Measurements from ENCODE around the gene MAVS.

Gene MAVS

GRCh38 chr20:3916364-3916763 lies 69.7 kb downstream of the MAVS start:
- no peak for DNase-seq

DNA sequence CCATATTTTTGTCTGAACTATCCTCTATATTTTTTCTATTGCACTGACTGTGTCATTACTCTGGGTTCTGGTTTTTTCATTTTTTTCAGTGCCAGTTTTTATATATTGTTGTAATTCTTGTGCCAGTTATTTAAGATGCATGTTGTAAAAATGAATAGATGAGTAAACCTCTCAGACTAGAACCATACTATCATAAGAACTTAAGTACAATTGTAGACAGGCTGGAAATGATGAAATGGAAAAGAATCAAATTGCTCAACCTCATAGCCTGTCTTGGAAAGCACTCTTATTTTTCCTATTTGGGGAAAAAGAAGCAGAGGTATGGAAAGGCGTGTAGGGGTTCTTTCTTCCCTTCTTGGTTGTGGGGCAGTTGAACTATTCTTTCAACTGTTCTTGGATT lies 72.7 kb downstream of the MAVS start:
- DNase-seq, result no peak

DNA sequence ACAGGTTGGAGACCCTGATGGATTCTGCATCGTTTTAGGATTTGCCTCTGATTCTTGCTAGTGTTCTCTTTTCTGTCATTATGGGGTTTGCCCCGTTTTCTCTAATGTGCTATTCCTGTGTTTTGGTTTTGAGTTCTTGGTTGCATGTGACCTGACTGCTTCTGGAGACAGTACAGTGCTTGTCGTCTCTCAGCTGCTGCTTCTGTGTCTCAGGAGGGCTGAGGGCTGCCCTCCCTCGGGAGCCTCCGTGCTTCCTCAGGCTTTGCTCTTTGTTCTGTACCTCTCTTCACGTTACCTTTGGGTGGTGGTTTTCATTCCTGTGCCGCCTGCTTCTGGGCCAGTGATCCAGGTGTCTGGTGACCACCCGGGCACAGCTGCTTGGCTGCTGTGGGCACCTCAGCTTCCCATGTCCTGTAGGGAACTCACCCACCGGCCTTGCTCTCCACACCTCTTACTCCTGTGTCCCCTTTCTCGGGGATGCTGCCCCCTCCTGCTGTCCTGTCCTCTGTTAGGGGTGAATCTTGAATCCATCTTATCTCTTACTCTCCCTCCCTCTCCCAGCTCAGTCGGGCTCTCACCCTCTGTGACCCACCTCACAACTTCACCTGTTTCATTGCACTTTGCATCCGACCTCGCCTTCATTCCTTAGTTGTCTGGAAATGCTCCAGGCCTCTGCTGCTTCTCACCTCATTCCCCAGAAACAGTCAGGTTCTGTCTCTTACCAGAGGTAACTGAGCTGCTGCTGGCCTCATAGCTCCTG lies 75.8 kb downstream of the MAVS start:
- DNase-seq, result no peak

GRCh38 chr20:3922983-3923339 lies 76.3 kb downstream of the MAVS start:
- DNase-seq, result no peak

DNA sequence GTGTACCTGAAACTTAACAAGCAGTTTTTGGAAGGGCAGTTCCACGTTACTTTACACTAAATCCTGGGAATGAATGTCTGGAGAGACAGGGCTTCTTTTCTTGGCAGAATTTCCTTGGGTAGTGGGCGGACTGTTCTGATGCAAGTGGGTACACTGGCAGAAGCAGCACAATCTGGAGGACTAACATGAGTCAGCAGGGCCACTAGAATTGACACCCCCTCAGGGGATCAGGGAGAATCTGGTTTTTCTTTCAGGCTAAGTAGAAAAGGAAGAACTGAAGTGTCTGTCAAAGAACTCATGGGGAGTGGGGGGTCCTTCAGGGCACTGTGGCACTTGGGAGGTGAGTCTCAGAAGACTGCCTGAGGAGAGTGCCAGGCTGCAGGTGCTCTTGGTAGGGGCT lies 77.2 kb downstream of the MAVS start:
- DNase-seq, result no peak

GRCh38 chr20:3924304-3925112 lies 77.9 kb downstream of the MAVS start:
- DNase-seq, result no peak

DNA sequence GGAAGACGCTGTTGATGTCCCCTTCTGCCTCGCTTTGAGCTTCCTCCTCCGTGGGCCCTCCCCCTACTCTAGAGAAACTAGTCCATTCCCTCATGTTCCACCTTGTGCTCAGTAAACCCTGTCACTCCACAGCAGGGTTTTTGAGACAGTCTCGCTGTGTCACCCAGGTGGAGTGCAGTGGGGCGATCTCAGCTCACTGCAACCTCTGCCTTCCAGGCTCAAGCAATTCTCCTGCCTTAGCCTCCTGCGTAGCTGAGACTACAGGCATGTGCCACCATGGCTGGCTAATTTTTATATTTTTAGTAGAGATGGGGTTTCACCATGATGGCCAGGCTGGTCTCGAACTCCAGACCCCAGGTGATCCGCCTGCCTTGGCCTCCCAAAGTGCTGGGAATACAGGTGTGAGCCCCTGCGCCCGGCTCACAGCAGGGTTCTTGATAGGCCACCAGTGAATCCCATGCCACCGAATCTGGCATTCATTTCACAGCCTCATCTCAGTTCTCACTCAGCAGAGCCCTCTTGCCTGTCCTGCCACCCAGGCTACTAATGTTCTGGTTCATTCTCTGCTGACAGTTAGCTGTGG lies 78.6 kb downstream of the MAVS start:
- DNase-seq, result no peak

All from NCI-H2081 (cell line).